ENCODE measurements around the gene SLK.

Gene SLK

GRCh38 chr10:104034401-104035193 lies 67.7 kb downstream of the SLK start:
- DNase-seq (ENCODE audit: low read depth): no peak

GRCh38 chr10:104035194-104036068 lies 68.5 kb downstream of the SLK start:
- no peak for DNase-seq (ENCODE audit: low read depth)

- no peak for DNase-seq (ENCODE audit: low read depth)
Measured at GRCh38 chr10:104036069-104036384, 69.1 kb downstream of the SLK start.

GRCh38 chr10:104036518-104037260 lies 69.7 kb downstream of the SLK start:
- DNase-seq (ENCODE audit: low read depth): no peak

GRCh38 chr10:104037261-104037951 lies 70.5 kb downstream of the SLK start:
- no peak for DNase-seq (ENCODE audit: low read depth)

- DNase-seq (ENCODE audit: low read depth): no peak
Measured at GRCh38 chr10:104038537-104038936, 71.6 kb downstream of the SLK start.

- no peak for DNase-seq (ENCODE audit: low read depth)
Measured at GRCh38 chr10:104038958-104039752, 72.2 kb downstream of the SLK start.

GRCh38 chr10:104040382-104040781 lies 73.4 kb downstream of the SLK start:
- no peak for DNase-seq (ENCODE audit: low read depth)

GRCh38 chr10:104040862-104041789 lies 74.2 kb downstream of the SLK start:
- DNase-seq (ENCODE audit: low read depth): no peak

GRCh38 chr10:104041891-104042535 lies 75.1 kb downstream of the SLK start:
- no peak for DNase-seq (ENCODE audit: low read depth)

- DNase-seq (ENCODE audit: low read depth): no peak
Measured at GRCh38 chr10:104043185-104043830, 76.4 kb downstream of the SLK start.

GRCh38 chr10:104043854-104044253 lies 76.9 kb downstream of the SLK start:
- DNase-seq (ENCODE audit: low read depth): no peak

- no peak for DNase-seq (ENCODE audit: low read depth)
Measured at GRCh38 chr10:104045151-104046089, 78.5 kb downstream of the SLK start.

- DNase-seq (ENCODE audit: low read depth): no peak
Measured at GRCh38 chr10:104046651-104047050, 79.7 kb downstream of the SLK start.

- no peak for DNase-seq (ENCODE audit: low read depth)
Measured at GRCh38 chr10:104049504-104050250, 82.7 kb downstream of the SLK start.

GRCh38 chr10:104052431-104052830 lies 85.5 kb downstream of the SLK start:
- DNase-seq (ENCODE audit: low read depth): no peak

GRCh38 chr10:104053201-104053600 lies 86.3 kb downstream of the SLK start:
- no peak for DNase-seq (ENCODE audit: low read depth)

Measured in stimulated activated CD8-positive, alpha-beta memory T cell treated with anti-CD3 and anti-CD28 coated beads, Interleukin-12 subunit alpha, Interleukin-12 subunit beta, amount 100 ng/mL, for 1 hour (primary cell).